DOHH2 (cell line): Measurements from ENCODE around the gene ITGB1BP1.

Experiments
- H3F3A ChIP-seq: fragments of 200-600 bp; sonication (generic), shearing (Covaris generic); 2 replicates; pipeline ENCODE4 v1.6.0; 2016; ENCODE audit warnings: antibody characterized with exemption, mild to moderate bottlenecking; ENCODE audit not compliant: control insufficient read depth, insufficient read depth
- H3K27ac ChIP-seq: fragments of 200-600 bp; sonication (generic); 2 replicates; pipeline ENCODE4 v1.5.1; 2014; ENCODE audit warnings: low read depth, mild to moderate bottlenecking, low read length, moderate library complexity
- H3K27me3 ChIP-seq: fragments of 200-600 bp; sonication (generic); 2 replicates; pipeline ENCODE4 v1.6.1; 2014; ENCODE audit warnings: mild to moderate bottlenecking, low read length, mixed read lengths; ENCODE audit not compliant: control insufficient read depth
- H3K36me3 ChIP-seq: fragments of 200-600 bp; sonication (generic); 2 replicates; pipeline ENCODE4 v1.6.1; 2014; ENCODE audit warnings: mild to moderate bottlenecking, low read length, moderate library complexity, mixed read lengths; ENCODE audit not compliant: control insufficient read depth
- H3K4me1 ChIP-seq: fragments of 200-600 bp; sonication (generic); 2 replicates; pipeline ENCODE4 v1.6.1; 2014; ENCODE audit warnings: mild to moderate bottlenecking, low read length, mixed read lengths; ENCODE audit not compliant: control insufficient read depth
- H3K4me2 ChIP-seq: fragments of 200-600 bp; sonication (generic); 2 replicates; pipeline ENCODE4 v1.6.0; 2014; ENCODE audit warnings: mild to moderate bottlenecking, low read length, moderate library complexity
- H3K4me3 ChIP-seq: fragments of 200-600 bp; sonication (generic); 2 replicates; pipeline ENCODE4 v1.5.1; 2014; ENCODE audit warnings: mild to moderate bottlenecking, low read length, mixed read lengths
- H3K79me2 ChIP-seq: fragments of 200-600 bp; sonication (generic); 2 replicates; pipeline ENCODE4 v1.6.1; 2014; ENCODE audit warnings: mild to moderate bottlenecking, low read length, mixed read lengths; ENCODE audit not compliant: control insufficient read depth
- H3K9me2 ChIP-seq: fragments of 200-600 bp; sonication (generic); replicated peaks from 2 replicates; pipeline ENCODE4 v1.6.1; 2014; ENCODE audit warnings: mild to moderate bottlenecking, low read length, mixed read lengths; ENCODE audit not compliant: control insufficient read depth
- H3K9me3 ChIP-seq: fragments of 200-600 bp; sonication (generic); 2 replicates; pipeline ENCODE4 v1.6.1; 2014; ENCODE audit warnings: antibody characterized with exemption, low read length, mixed read lengths; ENCODE audit not compliant: control insufficient read depth, insufficient read depth
- H4K20me1 ChIP-seq: fragments of 200-600 bp; sonication (generic); 2 replicates; pipeline ENCODE4 v1.6.0; 2014; ENCODE audit warnings: low read depth, mild to moderate bottlenecking, antibody characterized with exemption, low read length, moderate library complexity; ENCODE audit not compliant: control insufficient read depth, insufficient read depth
- CTCF ChIP-seq: fragments of 200-600 bp; sonication (generic); IDR thresholded peaks from one replicate; pipeline ENCODE4 v1.5.1; 2014; ENCODE audit warnings: antibody characterized with exemption, mild to moderate bottlenecking, low read depth, low read length; ENCODE audit not compliant: poor library complexity, severe bottlenecking
- EZH2phosphoT487 ChIP-seq: fragments of 200-600 bp; sonication (generic); IDR thresholded peaks from 2 replicates; pipeline ENCODE4 v1.6.1; 2017; ENCODE audit warnings: borderline replicate concordance, mild to moderate bottlenecking, antibody characterized with exemption, low read length, moderate library complexity, mixed read lengths

The ITGB1BP1 gene

GRCh38 chr2:9403924-9404323, 19.4 kb downstream of the ITGB1BP1 start:
- Histone ChIP-seq H3K4me2 (no peak overlapping the region), H3K36me3 (peaks cover 16% of the 10 kb centered on the region), H3K79me2 (no peaks in the 10 kb centered on the region), H4K20me1 (peaks cover 6% of the 10 kb centered on the region; the same call in 1 of the 2 replicates), H3K4me1 (peaks cover 3% of the 10 kb centered on the region), H3K9me2 (no peaks in the 10 kb centered on the region), H3K9me3 (no peaks in the 10 kb centered on the region), H3K27ac (no peak overlapping the region), H3K27me3 (no peaks in the 10 kb centered on the region), H3F3A (peaks cover 22% of the 10 kb centered on the region; the same call in 1 of the 2 replicates), H3K4me3 (no peak overlapping the region)
- TF ChIP-seq CTCF (no peak), EZH2phosphoT487 (no peak)

GRCh38 chr2:9401646-9402371, 21.5 kb downstream of the ITGB1BP1 start:
- Histone ChIP-seq H3K9me2 (no peaks in the 10 kb centered on the region), H4K20me1 (peaks cover 6% of the 10 kb centered on the region; the same call in 1 of the 2 replicates), H3K4me3 (no peak overlapping the region), H3K4me2 (no peak overlapping the region), H3K4me1 (peaks cover 3% of the 10 kb centered on the region), H3K27ac (no peak overlapping the region), H3K9me3 (no peaks in the 10 kb centered on the region), H3K36me3 (0 out of 2 replicates have a peak, but pooled peaks cover 5% of the 10 kb centered on the region), H3K79me2 (no peaks in the 10 kb centered on the region), H3K27me3 (no peaks in the 10 kb centered on the region), H3F3A (peaks cover 22% of the 10 kb centered on the region; the same call in 1 of the 2 replicates)
- TF ChIP-seq EZH2phosphoT487, result no peak
- TF ChIP-seq CTCF, result peak; percentile 29

- Histone ChIP-seq H3K27ac (no peak overlapping the region), H3F3A (peaks cover 22% of the 10 kb centered on the region; the same call in 1 of the 2 replicates), H3K4me2 (no peak overlapping the region), H4K20me1 (peaks cover 6% of the 10 kb centered on the region; the same call in 1 of the 2 replicates), H3K79me2 (no peaks in the 10 kb centered on the region), H3K4me1 (peaks cover 3% of the 10 kb centered on the region), H3K9me2 (no peaks in the 10 kb centered on the region), H3K4me3 (no peak overlapping the region), H3K9me3 (no peaks in the 10 kb centered on the region), H3K36me3 (no peaks in the 10 kb centered on the region), H3K27me3 (no peaks in the 10 kb centered on the region)
- TF ChIP-seq EZH2phosphoT487, result no peak
- no peak for TF ChIP-seq CTCF
These were observed 22.2 kb downstream of the ITGB1BP1 start for GRCh38 chr2:9401059-9401547.
